GDM1 (cell line): Measurements from ENCODE around the gene WFDC2.

Experiments
- DNase-seq: peaks from one replicate; lab custom pipeline; 2025; lab: John Stamatoyannopoulos, UW

The WFDC2 gene, protein sequence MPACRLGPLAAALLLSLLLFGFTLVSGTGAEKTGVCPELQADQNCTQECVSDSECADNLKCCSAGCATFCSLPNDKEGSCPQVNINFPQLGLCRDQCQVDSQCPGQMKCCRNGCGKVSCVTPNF

DNA sequence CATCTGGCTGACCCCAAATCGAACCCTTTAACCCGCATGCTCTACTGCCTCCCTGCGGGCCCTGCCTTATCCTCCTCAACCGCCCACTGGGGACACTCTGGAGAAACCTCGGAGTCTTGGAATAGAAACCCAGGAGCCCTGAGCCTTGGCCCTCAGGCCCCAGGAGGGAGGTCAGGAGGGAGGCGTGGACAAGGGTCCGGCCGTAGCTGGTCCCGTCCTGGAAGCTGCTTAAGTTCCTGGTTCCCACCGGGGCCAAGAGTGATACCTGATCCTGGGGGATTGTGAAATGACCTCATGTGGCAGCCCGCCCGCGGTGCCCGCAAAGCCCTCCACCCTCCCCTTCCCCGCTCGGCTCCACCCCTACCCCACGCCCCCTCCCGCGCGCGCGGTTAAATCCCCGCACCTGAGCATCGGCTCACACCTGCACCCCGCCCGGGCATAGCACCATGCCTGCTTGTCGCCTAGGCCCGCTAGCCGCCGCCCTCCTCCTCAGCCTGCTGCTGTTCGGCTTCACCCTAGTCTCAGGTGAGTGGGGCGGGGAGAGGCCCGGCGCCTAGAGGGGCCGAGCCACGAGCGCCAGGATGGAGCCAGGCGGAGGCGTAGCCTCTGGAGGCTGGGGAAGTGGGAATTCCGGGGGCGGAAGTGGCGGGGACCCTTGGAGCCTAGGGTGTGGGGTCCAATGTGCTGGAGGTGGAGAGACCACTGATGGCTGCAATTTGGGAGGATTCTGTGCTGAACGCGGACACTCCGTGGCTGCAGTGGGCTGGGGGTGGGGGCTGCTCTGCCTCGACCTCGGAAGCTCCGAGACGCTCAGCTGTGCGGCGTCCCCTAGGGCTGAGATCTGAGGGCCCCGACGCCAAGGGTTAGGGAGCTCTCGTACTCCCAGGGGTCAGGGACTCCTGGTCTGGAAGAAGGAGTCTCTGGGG is at the start of gene WFDC2:
Gene WFDC2, plus strand, starts transcription at position 418 of the 926 bp plus-strand sequence. Its CDS starts 29 bp downstream, at position 447.
- no peak for DNase-seq

DNA sequence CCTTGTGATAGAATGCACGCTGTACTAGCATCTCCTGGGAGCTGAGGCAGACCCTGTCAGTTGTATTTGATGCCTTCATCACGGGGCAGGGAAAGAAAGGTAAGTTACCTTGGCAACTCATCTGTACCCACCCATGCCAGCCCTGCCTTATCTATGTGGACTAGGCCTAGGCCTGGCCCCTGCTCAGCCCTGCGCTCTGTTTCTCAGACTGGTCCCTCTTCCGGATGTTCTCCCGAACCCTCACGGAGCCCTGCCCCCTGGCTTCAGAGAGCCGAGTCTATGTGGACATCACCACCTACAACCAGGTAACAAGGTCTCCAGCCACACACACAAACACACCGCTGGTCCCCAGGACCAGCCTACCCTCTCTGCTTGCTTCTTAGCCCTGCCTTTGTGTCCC is 49.4 kb upstream of the WFDC2 start:
- no peak for DNase-seq

DNA sequence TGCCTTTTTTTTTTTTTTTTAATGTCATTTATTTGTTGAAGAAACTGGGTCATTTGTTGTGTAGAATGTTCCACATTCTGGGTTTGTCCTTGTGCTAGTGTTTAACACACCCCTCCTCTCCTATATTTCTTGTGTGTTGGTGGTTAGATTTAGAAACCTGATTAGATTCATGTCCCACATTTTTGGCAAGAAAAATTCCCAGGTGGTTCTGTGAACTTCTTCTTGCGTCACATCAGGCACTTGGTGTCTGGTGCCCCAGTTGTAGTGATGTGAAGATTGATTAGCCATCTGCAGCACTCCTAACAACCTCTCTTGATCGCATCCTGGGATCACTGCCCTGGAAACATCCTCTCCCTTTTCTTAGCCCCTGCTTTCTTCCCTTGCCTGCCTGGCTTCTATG is 45.9 kb upstream of the WFDC2 start:
- no peak for DNase-seq

DNA sequence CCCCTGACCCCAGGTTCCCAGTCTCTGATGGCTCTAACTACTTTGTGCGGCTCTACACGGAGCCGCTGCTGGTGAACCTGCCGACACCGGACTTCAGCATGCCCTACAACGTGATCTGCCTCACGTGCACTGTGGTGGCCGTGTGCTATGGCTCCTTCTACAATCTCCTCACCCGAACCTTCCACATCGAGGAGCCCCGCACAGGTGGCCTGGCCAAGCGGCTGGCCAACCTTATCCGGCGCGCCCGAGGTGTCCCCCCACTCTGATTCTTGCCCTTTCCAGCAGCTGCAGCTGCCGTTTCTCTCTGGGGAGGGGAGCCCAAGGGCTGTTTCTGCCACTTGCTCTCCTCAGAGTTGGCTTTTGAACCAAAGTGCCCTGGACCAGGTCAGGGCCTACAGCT is 44.0 kb upstream of the WFDC2 start:
- DNase-seq = no peak

DNA sequence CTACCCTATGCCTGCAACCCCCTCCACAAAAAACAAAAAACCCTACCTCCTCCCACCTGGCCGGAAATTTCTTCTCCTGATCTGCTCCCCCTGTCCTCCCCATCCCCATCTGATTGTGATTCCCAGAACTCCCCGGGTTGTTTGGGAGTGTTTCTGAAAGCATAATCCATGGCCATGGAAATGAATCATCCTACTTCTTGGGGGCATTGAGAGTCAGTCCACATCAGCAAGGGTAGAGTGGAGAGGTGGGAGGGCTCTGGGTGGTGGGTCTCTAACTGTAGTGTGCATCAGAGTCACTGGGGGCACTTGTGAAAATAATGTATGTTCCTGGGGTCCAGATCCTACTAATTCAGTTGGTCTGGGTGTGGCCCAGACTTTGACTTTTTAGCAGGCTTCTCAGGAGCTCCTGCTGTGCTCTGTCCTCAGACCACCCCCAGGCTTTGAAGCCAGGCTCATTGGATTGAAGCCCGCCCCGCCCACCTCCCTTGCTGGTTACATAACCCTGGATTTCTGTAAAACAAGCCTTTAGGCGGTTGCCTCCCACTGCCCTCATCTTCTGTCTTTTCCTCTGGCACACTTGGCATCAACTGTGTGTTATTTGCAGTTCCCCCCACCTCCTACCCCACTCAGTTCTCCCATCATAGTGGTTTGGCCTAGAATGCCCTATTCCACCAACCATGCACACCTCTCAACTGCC is 43.1 kb upstream of the WFDC2 start:
- DNase-seq = no peak

DNA sequence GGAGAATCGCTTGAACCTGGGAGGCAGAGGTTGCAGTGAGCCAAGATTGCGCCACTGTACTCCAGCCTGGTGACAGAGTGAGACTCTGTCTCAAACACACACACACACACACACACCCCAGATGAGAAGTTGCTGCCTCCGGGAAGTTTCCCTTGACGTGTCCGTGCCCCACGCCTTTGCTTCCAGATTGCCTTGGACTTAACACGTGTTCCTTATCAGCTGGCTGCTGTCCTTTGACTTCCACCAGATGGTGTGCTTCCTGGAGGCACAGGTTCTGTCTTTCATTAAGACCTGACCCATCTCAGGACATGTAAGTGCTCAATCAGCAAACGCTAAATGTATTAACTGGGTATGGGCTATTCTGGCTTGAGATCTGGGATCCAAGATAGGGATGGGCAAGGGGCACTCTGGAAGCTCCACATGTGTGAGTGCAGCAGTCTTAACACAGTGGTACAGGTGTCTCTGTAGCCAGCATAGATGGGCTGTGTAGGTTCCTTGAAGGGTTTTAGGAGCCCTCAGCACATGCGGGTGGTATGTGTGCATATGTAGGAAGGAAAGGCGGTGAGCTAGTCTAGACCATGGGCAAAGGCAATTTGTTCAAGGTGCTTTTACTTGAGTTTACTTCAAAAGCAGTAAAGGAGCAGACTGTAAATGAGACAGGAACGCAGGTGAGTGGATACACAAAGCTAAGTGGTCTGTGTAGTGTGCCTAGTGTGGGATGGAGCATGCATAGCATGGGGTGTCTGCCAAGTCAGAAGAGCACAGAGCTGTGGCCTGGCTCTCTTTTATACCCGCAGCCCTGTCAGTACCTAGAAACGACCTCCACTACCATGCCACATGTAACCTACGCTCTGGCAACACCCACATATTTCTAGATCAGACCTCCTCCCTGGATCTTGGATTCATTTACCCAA is 42.1 kb upstream of the WFDC2 start:
- DNase-seq = no peak

DNA sequence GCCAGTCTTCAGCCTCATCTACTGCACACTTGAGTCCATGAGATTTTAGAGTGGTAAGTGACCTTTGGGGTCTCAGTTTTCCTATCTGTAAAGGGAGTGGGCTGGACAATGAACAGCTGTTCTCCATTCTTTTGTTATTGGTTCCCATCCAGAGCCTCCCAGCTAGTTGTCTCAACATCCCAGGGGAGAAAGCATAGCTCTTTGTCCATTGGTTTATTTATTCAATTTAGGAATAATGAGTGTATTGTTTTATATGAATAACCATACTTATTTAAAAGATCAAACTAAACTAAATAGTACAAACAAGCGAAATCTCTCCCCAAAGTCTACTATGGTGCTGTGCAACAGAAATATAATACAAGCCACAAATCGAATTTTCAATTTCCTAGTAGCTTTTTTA is 39.9 kb upstream of the WFDC2 start:
- no peak for DNase-seq

DNA sequence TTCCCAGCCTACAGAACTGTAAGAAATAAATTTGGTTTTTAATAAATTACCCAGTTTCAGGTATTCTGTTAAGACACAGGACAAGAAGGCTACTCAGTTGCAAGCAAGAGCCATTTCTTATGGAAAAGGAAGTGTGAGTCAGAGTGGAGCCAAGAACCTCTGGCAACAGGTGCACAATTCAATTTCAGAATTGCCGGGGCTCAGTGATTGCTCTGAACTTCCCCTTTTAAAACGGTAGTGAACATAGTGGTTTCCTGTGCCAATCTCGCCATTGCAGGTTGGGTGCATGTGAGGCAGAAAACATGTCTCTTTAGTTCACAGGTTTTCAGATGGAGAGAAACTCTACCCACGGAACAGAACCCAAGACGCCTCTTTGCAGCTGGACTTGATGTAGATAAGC is 37.3 kb upstream of the WFDC2 start:
- DNase-seq = peak; percentile 69

DNA sequence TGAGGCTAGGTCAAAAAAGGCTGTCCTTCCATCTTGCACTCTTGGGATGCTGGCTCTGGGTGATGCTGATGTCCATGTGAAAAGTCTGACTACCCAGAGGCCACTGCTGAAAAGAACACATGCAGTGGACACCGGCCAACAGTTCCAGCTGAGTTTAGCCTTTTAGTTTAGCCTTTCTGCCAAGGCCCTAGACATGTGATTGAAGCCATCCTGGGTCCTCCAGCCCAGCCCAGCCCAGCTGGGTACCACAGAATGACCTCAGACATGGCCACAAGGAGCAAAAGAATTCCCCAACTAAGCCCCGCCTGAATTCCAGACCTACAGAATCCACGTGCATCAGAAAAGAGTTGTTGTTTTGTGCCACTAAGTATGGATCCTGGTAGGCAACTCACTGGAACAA is 36.2 kb upstream of the WFDC2 start:
- no peak for DNase-seq

DNA sequence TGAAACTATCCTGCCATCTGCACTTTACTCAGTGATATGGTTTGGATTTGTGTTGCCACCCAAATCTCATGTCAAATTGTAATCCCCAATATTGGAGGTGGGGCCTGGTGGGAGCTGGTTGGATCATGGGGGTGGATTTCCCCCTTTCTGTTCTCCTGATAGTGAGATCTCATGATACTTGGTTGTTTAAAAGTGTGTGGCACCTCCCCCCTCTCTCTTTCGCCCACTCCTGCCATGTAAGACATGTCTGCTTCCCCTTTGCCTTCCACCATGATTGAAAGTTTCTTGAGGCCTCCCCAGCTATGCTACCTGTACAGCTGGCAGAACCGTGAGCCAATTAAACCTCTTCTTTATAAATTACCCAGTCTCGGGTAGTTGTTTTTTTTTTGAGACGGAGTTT is 35.6 kb upstream of the WFDC2 start:
- no peak for DNase-seq

DNA sequence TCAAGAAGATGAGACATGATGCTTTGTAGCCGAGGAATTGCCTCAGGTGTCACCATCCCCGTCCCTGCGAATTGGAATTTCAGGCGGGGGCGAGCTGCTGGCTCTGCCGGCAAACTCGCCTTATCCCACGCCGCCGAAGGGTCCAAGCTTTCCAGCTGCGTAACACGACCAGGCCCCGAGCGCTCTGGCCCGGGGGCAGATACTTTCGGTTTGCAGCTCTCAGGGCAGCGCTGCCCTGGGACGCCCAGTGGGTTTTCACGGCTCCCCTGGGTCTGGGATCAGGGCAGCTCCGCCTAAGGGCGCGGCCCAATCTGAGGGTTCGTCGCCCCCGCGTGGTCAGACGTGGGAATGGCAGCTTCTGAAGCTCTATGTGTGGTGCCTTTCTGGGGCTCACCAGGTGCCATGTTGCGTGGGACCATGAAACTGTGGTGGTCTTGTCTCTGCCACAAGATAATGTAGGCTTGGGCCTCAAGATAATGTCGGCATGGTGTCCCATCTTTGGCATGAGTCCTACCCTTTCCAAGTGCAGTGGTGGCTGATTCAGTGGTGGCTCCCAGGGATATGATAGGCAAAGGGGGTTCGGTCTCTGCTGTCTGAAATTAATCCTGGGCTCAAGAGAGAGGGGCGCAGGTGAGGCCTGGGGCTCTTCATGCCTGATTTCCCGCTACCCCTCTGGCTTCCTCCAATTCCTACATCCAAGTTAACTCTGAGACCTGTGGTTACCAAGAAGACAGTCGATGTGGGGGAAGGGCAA is 32.6 kb upstream of the WFDC2 start:
- DNase-seq = peak; percentile 77

DNA sequence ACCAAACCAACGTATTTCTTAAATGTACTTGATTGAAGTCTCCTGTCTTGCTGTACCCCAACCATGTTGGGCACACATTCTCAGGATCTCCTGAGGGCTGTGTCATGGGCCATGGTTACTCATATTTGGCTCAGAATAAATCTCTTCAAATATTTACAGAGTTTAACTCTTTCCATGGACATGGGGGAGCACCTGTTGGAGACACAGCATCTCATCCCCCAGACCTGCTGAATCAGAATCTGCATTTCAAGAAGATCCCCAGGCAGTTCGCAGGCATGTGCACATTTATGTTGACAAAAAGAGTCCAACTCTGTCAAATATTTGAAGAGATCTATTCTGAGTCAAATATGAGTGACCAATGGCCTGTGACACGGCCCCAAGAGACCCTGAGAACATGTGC is 29.1 kb upstream of the WFDC2 start:
- DNase-seq = no peak

DNA sequence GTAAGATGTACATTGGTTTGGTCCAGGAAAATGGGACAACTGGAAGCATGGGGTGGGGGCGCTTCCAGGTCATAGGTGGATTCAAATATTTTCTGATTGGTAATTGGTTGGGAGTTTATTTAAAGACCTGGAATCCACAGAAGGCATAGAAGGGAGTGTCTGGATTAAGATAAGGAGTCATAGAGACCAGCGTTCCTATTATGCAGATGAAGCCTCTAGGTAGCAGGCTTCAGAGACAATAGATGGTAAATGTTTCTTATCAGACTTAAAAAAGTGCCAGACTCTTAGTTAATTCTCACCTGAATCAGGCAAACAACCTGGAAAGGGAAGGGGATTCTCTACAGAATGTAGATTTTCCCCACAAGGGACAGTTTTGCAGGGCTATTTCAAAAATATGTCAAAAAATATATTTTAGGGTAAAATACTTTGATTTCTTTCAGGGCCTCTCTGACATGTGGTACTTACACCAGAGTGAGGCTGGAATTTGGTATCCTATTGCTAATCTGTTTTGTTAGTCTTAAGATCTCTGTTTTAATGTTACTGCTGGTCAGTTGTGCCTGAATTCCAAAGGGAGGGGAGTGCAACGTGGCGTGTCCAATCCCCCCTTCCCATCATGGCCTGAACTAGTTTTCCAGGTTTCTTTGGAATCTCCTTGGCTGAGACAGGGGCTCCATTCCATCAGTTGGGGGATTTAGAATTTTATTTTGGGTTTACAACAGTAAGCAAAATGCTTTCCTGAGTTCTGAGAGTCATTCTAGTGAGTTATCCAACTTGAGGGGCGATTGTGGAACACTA is 28.5 kb upstream of the WFDC2 start:
- DNase-seq = no peak

DNA sequence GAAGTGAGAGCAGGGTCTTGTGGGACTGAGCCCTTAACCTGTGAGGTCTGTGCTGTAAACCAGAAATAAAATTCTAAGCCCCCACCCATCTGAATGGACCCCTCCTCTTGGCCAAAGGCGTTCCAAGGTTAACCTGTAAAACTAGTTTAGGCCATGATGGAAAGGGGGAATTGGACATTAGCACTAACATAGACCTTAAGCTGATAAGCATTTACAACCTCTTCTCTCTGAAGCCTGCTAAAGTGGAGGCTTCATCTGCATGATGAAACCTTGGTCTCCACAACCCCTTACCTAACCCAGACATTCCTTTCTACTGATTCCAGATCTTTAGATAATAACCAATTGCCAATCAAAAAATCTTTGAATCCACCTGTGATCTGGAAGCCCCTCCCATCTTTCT is 27.8 kb upstream of the WFDC2 start:
- no peak for DNase-seq

DNA sequence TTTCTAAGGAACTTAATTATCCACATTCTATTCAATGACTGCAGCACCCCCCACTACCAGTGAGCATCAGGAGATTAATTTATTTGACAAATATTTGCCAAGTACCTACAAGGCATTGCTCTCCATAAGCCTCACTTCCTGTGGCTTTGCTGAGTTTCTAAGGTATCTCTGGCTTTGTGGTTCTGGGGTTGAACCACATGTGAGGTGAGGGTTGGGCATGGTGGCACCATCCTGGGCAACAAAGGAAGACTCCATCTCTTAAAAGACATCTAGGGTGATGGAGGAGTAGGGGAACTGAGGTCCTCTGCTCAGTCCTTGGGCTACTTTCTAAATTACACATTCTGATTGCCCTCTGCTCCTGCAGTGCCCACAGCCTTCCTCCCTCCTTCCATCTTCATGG is 25.5 kb upstream of the WFDC2 start:
- no peak for DNase-seq

DNA sequence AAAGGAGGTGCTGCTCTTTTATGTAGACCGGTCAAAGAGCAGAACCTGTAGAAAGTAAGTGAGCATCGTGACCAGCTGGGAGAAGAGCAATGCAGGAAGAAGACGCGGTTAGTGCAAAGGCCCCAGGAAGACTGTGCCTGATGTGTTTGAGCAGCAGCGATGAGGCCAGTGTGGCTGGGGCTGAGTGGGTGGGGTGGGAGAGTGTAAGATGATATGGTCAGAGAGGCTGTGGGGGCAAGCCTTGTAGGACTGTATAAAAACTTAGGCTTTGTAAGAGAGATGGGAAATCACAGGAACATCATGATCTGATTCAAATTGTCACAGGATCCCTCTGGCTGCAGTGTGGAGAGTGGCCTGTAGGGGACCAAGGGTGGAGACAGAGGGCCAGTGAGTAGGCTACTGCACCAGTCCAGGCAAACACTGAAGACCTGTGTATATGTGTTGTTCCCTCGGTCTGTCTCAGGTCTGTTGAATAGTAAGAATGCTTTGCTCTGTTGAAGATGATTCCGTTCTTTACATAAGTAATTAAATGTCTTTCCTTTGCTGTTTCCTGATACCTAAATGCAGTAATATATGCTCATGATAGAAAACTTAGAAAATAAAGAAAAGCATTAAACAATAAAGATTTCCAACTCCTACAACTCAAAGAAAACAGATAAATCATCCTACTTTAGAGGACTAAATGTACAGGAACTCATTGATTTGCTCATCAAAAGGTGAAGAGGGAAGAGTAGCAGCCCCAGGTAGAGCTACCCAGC is 23.6 kb upstream of the WFDC2 start:
- peak; percentile 6 for DNase-seq

DNA sequence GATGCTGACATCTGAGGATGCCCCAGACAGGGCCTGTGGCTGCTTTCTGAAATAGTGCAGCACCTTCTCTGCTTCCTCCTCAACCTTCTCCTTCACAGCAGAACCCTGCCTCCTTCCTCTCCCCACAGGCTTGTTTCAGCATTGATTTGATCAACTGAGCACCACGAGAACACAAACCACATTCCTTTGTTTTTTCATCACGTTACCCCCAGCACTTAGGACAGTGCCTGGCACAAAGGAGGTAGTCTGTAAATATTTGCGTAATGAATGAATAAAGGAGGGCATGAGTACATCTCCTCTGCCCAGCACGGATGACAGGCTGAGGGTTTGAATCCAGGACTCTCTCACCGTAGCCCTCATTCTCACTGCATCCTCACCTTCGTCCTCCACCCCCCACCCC is 21.3 kb upstream of the WFDC2 start:
- DNase-seq = no peak

DNA sequence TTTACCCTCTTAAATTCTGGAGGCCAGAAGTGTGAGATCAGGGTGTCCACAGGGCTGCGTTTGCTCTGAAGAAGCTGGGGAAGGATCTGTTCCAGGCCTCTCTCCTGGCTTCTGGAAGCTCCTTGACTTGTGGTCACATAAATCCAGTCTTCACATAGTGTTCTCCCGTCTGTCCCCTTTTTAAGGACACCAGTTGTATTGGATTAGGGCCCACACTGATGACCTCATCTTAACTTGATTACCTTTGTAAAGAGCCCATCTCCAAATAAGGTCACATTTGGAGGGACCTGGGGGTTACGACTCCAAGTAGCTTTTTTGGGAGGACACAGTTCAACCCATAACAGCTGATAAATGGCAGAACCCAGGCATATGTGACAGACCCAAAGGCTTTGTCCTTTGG is 20.0 kb upstream of the WFDC2 start:
- DNase-seq = no peak

DNA sequence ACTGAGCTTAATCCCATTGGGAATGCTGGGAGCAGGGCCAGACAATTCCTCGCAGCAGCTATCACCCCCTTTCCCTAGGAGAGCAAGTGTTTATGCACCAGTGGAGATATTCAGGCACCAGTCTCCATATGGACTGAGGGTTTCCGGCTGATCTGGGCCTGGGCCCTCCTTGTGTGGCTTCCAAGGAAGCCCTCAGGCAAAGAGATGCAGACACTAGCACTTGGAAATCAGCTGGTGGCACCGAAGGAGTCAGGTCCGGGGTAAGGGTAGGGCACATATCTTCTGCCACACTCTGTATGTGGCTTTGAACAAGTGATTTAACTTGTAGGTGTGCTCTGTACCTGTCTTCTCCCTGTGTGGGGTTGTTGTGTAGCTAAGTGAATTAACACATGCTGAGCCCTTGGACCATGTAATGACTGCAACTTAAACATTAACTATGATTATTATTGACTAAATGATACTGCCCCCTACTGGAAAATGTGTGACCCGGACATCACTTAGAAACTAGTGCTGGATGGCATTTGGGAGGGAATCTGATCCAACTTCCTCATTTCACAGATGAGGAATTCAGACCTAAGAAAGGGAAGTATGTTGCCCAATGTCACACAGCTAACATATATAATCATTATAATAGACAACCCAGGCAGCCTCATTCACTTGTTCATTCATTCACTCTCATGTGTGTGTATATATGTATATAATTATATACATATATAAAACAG is 19.3 kb upstream of the WFDC2 start:
- DNase-seq = peak; percentile 71
